SK-N-MC (cell line): ENCODE measurements around the gene MID1.

Source experiments
- EZH2 ChIP-seq: fragments of 200-600 bp; sonication (generic); IDR thresholded peaks from one replicate; pipeline ENCODE4 v1.6.1; 2017; ENCODE audit warnings: antibody characterized with exemption
- FOXP2 ChIP-seq: optimal IDR thresholded peaks from 2 replicates; pipeline ENCODE3; 2011; ENCODE audit warnings: mild to moderate bottlenecking, moderate library complexity; ENCODE audit not compliant: insufficient read depth; ENCODE audit errors: extremely low read length, control extremely low read depth
- POLR2AphosphoS5 ChIP-seq: IDR thresholded peaks from 2 replicates; pipeline ENCODE4 v1.6.1; 2012; ENCODE audit warnings: mild to moderate bottlenecking, low read depth, low read length, borderline replicate concordance

DNA sequence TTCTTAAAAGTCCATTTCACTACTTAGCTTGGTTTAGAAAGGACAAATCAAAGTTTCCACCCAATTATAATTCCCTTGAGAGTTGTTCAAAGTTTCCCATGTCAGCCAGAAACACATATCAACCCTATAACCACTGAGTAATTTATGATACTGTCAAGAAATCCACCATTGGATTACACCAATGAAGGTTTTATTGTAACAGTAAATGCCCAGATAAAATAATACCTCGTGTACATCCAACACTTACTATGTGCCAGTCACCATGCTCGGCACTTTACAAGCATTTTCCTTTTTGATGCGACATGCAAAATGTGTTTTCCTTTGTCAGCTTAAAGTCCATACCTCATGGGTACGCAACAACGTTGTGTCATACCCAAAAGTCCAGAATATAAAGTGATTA, 64.0 kb downstream of the MID1 start:
- TF ChIP-seq POLR2AphosphoS5 (no peak), EZH2 (no peak), FOXP2 (no peak)
